ENCODE measurements around the gene ZDHHC20. TPM values are rescaled to one million over a fixed set of nuclear protein-coding genes. Genes with fewer than 3 reads are reported as not detected.

ZDHHC20 gene
- polyA plus RNA-seq, 1 of the 3 experiments (the other 2 are of a cell fraction): 8.7 TPM

GRCh38 chr13:21361706-21362105 is 97.4 kb downstream of the ZDHHC20 start:
- H3K4me3 ChIP-seq (ENCODE audit: low read depth in 2 of 2, low read length in 1 of 2): no peak overlapping the region
- H3F3A ChIP-seq (replicated peaks; ENCODE audit: insufficient read depth): no peaks in the 10 kb centered on the region
- H2AFZ ChIP-seq (ENCODE audit: low read depth): no peak overlapping the region
- no peaks in the 10 kb centered on the region for H4K20me1 ChIP-seq (ENCODE audit: insufficient read depth)
- H3K9me3 ChIP-seq: no peaks in the 10 kb centered on the region
- no peaks in the 10 kb centered on the region for H3K79me2 ChIP-seq (ENCODE audit: insufficient read depth)
- no peak overlapping the region for H3K27ac ChIP-seq (ENCODE audit: low read depth in 2 of 2, low read length in 1 of 2)
- CTCF ChIA-PET: no interaction called here
- WGBS (ENCODE audit: low lambda C conversion rate): 3% methylated on average over 3 of the region's 3 CpGs
- POLR2A ChIA-PET: no interaction called here
- H3K36me3 ChIP-seq (replicated peaks in 1 of 2; ENCODE audit: control insufficient read depth in 1 of 2, insufficient read depth in 2 of 2, low read length in 1 of 2): no peaks in the 10 kb centered on the region
- no peaks in the 10 kb centered on the region; the same call in 1 of the 2 replicates for H3K27me3 ChIP-seq (ENCODE audit: insufficient read depth)
- H3K4me1 ChIP-seq (ENCODE audit: control insufficient read depth in 1 of 2, insufficient read depth in 2 of 2, low read depth in 1 of 2, low read length in 1 of 2): no peaks in the 10 kb centered on the region
- H3K9ac ChIP-seq: no peak overlapping the region
- TF ChIP-seq TAF1 (IDR thresholded peaks at IDR 0.05; ENCODE audit: borderline replicate concordance, low read depth, low read length) (no peak), RXRA (IDR thresholded peaks at IDR 0.05; ENCODE audit: borderline replicate concordance, low read depth) (no peak), YY1 (IDR thresholded peaks at IDR 0.05; ENCODE audit: low read depth) (no peak), TEAD4 (IDR thresholded peaks at IDR 0.05; ENCODE audit: borderline replicate concordance, insufficient read depth) (no peak), FOXJ3 (CRISPR knock-in tag; IDR thresholded peaks at IDR 0.05) (no peak), EZH2phosphoT487 (IDR thresholded peaks at IDR 0.05; ENCODE audit: borderline replicate concordance, low read depth) (no peak), EP300 (IDR thresholded peaks at IDR 0.05; ENCODE audit: borderline replicate concordance in 1 of 2, low read depth in 1 of 2, low read length in 1 of 2) (no peak), RFX5 (IDR thresholded peaks at IDR 0.05; ENCODE audit: low read length) (no peak), SMC3 (IDR thresholded peaks at IDR 0.05; ENCODE audit: low read depth, low read length) (no peak), TCF12 (IDR thresholded peaks at IDR 0.05) (no peak), USF2 (IDR thresholded peaks at IDR 0.05; ENCODE audit: borderline replicate concordance, low read depth, low read length) (no peak), MXI1 (IDR thresholded peaks at IDR 0.05; ENCODE audit: low read depth, low read length) (no peak), MEF2A (IDR thresholded peaks at IDR 0.05; ENCODE audit: borderline replicate concordance, low read depth) (no peak), JUND (IDR thresholded peaks at IDR 0.05) (no peak), RCOR1 (IDR thresholded peaks at IDR 0.05; ENCODE audit: low read length) (no peak)
- TF ChIP-seq, protein P1, sequence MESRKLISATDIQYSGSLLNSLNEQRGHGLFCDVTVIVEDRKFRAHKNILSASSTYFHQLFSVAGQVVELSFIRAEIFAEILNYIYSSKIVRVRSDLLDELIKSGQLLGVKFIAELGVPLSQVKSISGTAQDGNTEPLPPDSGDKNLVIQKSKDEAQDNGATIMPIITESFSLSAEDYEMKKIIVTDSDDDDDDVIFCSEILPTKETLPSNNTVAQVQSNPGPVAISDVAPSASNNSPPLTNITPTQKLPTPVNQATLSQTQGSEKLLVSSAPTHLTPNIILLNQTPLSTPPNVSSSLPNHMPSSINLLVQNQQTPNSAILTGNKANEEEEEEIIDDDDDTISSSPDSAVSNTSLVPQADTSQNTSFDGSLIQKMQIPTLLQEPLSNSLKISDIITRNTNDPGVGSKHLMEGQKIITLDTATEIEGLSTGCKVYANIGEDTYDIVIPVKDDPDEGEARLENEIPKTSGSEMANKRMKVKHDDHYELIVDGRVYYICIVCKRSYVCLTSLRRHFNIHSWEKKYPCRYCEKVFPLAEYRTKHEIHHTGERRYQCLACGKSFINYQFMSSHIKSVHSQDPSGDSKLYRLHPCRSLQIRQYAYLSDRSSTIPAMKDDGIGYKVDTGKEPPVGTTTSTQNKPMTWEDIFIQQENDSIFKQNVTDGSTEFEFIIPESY (IDR thresholded peaks at IDR 0.05; ENCODE audit: borderline replicate concordance, low read depth): no peak
- TF ChIP-seq, protein P2, sequence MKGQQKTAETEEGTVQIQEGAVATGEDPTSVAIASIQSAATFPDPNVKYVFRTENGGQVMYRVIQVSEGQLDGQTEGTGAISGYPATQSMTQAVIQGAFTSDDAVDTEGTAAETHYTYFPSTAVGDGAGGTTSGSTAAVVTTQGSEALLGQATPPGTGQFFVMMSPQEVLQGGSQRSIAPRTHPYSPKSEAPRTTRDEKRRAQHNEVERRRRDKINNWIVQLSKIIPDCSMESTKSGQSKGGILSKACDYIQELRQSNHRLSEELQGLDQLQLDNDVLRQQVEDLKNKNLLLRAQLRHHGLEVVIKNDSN (IDR thresholded peaks at IDR 0.05; ENCODE audit: borderline replicate concordance, low read depth): no peak
- TF ChIP-seq, protein P3, sequence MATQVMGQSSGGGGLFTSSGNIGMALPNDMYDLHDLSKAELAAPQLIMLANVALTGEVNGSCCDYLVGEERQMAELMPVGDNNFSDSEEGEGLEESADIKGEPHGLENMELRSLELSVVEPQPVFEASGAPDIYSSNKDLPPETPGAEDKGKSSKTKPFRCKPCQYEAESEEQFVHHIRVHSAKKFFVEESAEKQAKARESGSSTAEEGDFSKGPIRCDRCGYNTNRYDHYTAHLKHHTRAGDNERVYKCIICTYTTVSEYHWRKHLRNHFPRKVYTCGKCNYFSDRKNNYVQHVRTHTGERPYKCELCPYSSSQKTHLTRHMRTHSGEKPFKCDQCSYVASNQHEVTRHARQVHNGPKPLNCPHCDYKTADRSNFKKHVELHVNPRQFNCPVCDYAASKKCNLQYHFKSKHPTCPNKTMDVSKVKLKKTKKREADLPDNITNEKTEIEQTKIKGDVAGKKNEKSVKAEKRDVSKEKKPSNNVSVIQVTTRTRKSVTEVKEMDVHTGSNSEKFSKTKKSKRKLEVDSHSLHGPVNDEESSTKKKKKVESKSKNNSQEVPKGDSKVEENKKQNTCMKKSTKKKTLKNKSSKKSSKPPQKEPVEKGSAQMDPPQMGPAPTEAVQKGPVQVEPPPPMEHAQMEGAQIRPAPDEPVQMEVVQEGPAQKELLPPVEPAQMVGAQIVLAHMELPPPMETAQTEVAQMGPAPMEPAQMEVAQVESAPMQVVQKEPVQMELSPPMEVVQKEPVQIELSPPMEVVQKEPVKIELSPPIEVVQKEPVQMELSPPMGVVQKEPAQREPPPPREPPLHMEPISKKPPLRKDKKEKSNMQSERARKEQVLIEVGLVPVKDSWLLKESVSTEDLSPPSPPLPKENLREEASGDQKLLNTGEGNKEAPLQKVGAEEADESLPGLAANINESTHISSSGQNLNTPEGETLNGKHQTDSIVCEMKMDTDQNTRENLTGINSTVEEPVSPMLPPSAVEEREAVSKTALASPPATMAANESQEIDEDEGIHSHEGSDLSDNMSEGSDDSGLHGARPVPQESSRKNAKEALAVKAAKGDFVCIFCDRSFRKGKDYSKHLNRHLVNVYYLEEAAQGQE (IDR thresholded peaks at IDR 0.05; ENCODE audit: low read depth, low read length): no peak
- TF ChIP-seq, protein P4, sequence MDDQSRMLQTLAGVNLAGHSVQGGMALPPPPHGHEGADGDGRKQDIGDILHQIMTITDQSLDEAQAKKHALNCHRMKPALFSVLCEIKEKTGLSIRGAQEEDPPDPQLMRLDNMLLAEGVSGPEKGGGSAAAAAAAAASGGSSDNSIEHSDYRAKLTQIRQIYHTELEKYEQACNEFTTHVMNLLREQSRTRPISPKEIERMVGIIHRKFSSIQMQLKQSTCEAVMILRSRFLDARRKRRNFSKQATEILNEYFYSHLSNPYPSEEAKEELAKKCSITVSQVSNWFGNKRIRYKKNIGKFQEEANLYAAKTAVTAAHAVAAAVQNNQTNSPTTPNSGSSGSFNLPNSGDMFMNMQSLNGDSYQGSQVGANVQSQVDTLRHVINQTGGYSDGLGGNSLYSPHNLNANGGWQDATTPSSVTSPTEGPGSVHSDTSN (IDR thresholded peaks at IDR 0.05): no peak
- TF ChIP-seq, protein P5, sequence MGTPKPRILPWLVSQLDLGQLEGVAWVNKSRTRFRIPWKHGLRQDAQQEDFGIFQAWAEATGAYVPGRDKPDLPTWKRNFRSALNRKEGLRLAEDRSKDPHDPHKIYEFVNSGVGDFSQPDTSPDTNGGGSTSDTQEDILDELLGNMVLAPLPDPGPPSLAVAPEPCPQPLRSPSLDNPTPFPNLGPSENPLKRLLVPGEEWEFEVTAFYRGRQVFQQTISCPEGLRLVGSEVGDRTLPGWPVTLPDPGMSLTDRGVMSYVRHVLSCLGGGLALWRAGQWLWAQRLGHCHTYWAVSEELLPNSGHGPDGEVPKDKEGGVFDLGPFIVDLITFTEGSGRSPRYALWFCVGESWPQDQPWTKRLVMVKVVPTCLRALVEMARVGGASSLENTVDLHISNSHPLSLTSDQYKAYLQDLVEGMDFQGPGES (IDR thresholded peaks at IDR 0.05; ENCODE audit: low read depth, low read length): no peak
- DNase-seq: no peak
- no peaks in the 10 kb centered on the region for H3K9me2 ChIP-seq
- H3K4me2 ChIP-seq: no peak overlapping the region
